Fibroblast of lung (primary cell): ENCODE data around the gene MIEF1. TPM values are rescaled to one million over a fixed set of nuclear protein-coding genes. Genes with fewer than 3 reads are reported as not detected.
A peak's percentile ranks its signal among the peaks of the same experiment; 100 is the strongest.

ENCODE experiments used
- DNase-seq, 2 donors: peaks; one replicate each; pipeline versions ENCODE4 v3.0.0 to v3.0.0-alpha.2; 2010; ENCODE audit warnings: low read depth in 2 of 2
- H2AFZ ChIP-seq: 2 replicates; pipeline ENCODE4 v1.5.1; 2012; ENCODE audit warnings: low read length, control low read depth, inconsistent platforms
- H3K27ac ChIP-seq: 2 replicates; pipeline ENCODE4 v1.5.1; 2011; ENCODE audit warnings: low read length, control low read depth; ENCODE audit not compliant: insufficient read depth
- H3K27me3 ChIP-seq: 2 replicates; pipeline ENCODE4 v1.5.1; 2011; ENCODE audit warnings: mild to moderate bottlenecking, low read length; ENCODE audit not compliant: control insufficient read depth, insufficient read depth
- H3K36me3 ChIP-seq: 2 replicates; pipeline ENCODE4 v1.5.1; 2011; ENCODE audit warnings: low read length; ENCODE audit not compliant: control insufficient read depth, insufficient read depth
- H3K4me1 ChIP-seq: 2 replicates; pipeline ENCODE4 v1.5.1; 2011; ENCODE audit warnings: low read length; ENCODE audit not compliant: control insufficient read depth, insufficient read depth; ENCODE audit errors: extremely low read depth
- H3K4me2 ChIP-seq: 2 replicates; pipeline ENCODE4 v1.5.1; 2011; ENCODE audit warnings: low read length, control low read depth; ENCODE audit not compliant: insufficient read depth; ENCODE audit errors: extremely low read depth
- H3K4me3 ChIP-seq, 4 experiments: fragments of 200-600 bp in 1 of 4; sonication (generic) in 1 of 4; replicated peaks in 1 of 4; 2 replicates each; pipeline ENCODE4 v1.5.1; 2011 to 2016; ENCODE audit warnings: low read length in 4 of 4, low read depth in 3 of 4, mild to moderate bottlenecking in 3 of 4, control low read depth in 2 of 4, inconsistent platforms in 1 of 4, mixed read lengths in 1 of 4; ENCODE audit not compliant: insufficient read depth in 1 of 4; ENCODE audit errors: control extremely low read depth in 1 of 4
- H3K79me2 ChIP-seq: 2 replicates; pipeline ENCODE4 v1.5.1; 2012; ENCODE audit warnings: mild to moderate bottlenecking, low read length, inconsistent platforms; ENCODE audit not compliant: control insufficient read depth, insufficient read depth
- H3K9ac ChIP-seq: 2 replicates; pipeline ENCODE4 v1.5.1; 2011; ENCODE audit warnings: mild to moderate bottlenecking, low read length, control low read depth; ENCODE audit not compliant: insufficient read depth
- H3K9me3 ChIP-seq: 2 replicates; pipeline ENCODE4 v1.5.1; 2012; ENCODE audit warnings: low read depth, low read length; ENCODE audit not compliant: control insufficient read depth, insufficient read depth
- H4K20me1 ChIP-seq: 2 replicates; pipeline ENCODE4 v1.5.1; 2011; ENCODE audit warnings: low read length; ENCODE audit not compliant: control insufficient read depth, insufficient read depth; ENCODE audit errors: extremely low read depth
- EZH2 ChIP-seq: IDR thresholded peaks from 2 replicates; pipeline ENCODE4 v1.5.1; 2012; ENCODE audit warnings: low read length, control low read depth, mild to moderate bottlenecking; ENCODE audit errors: missing control alignments
- polyA plus RNA-seq, 2 donors: library from polyadenylated mRNA; depleted of rRNA in 1 of 2; stranded (reverse) in 1 of 2; unstranded in 1 of 2; fragments of >200 nt; gene quantifications; 2 replicates each; pipeline ENCODE4 v1.2.1, GENCODE V29; 2011 to 2012; ENCODE audit warnings: missing spikeins in 1 of 2
- total RNA-seq: library from RNA; depleted of rRNA; stranded (reverse); fragments of >200 nt; gene quantifications from 2 replicates; pipeline ENCODE4 v1.2.1, GENCODE V29; 2014
- TF ChIP-seq, protein P1 (sequence below), 2 donors: IDR thresholded peaks in 1 of 2; conservative IDR thresholded peaks in 1 of 2; 1 replicate in 1 of 2; 2 replicates in 1 of 2; pipeline ENCODE4 v1.5.1; 2011 to 2012; ENCODE audit warnings: low read length in 2 of 2, control low read depth in 1 of 2, inconsistent platforms in 1 of 2, low read depth in 1 of 2, mild to moderate bottlenecking in 1 of 2

Gene MIEF1
- total and polyA plus RNA-seq, 2 donors (not counting 1 experiment from before 2014, with no cell fraction given): 16.8 to 19.0 TPM

DNA sequence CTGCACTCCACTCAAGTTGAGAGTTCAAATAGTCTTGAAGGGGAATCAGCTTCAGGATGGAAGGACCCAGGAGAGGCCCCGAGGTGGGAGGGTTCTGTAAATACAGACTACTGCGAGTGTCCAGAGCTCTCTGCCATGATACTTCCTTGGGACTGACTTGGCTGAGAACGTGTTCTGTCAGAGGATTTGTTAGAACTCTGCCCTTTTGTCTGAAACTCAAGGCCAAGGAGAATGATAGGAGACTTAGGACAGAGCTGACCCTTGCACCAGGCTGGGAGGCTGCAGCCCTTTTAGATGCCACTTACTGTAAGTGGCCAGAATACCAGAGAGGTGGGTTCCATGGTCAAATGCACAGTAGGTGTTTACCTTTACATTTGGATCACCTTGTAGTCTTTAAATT, 15.4 kb downstream of the MIEF1 start:
- Histone ChIP-seq H3K36me3 (peaks cover 22% of the 10 kb centered on the region), H3K9ac (no peak overlapping the region), H4K20me1 (peaks cover 3% of the 10 kb centered on the region), H2AFZ (no peak overlapping the region), H3K27ac (no peak overlapping the region), H3K4me3 (no peak overlapping the region), H3K4me2 (no peak overlapping the region), H3K79me2 (peaks cover 25% of the 10 kb centered on the region), H3K4me1 (peaks cover 5% of the 10 kb centered on the region), H3K27me3 (no peaks in the 10 kb centered on the region), H3K9me3 (no peaks in the 10 kb centered on the region)
- TF ChIP-seq EZH2: no peak
- TF ChIP-seq, protein P1, sequence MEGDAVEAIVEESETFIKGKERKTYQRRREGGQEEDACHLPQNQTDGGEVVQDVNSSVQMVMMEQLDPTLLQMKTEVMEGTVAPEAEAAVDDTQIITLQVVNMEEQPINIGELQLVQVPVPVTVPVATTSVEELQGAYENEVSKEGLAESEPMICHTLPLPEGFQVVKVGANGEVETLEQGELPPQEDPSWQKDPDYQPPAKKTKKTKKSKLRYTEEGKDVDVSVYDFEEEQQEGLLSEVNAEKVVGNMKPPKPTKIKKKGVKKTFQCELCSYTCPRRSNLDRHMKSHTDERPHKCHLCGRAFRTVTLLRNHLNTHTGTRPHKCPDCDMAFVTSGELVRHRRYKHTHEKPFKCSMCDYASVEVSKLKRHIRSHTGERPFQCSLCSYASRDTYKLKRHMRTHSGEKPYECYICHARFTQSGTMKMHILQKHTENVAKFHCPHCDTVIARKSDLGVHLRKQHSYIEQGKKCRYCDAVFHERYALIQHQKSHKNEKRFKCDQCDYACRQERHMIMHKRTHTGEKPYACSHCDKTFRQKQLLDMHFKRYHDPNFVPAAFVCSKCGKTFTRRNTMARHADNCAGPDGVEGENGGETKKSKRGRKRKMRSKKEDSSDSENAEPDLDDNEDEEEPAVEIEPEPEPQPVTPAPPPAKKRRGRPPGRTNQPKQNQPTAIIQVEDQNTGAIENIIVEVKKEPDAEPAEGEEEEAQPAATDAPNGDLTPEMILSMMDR (conservative IDR thresholded peaks at IDR 0.05 in 1 of 2, IDR thresholded peaks at IDR 0.05 in 1 of 2; ENCODE audit: low read depth in 1 of 2, low read length in 2 of 2): no peak
- no peak for DNase-seq

DNA sequence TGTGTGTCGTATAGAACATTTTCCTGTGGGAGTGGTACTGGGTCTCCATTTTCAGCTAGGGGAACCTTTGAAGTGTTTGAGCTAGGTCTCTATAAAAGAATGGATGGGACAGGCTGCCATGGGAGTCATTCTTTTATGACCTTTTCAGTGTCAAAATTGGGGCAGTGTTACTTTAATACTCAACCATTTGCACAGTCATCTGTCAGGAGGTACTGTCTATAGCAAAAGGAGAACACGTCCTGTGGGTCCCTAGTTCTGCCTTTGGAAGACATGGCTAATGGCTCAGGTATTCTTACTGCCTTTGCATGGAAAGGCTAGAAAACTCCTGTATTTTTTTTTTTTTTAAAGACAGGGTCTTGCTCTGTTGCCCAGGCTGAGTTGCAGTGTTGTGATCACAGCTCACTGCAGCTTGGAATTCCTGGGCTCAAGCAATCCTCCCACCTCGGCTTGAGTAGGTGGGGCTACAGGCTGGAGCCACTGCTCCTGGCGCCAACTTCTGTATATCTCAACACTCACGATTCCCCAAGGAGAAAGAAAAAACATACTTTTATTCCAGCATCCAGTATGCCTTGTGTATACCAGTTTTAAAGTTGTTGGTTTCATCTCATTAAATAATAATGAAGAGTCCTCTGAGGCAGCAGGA, 16.2 kb downstream of the MIEF1 start:
- Histone ChIP-seq H3K27me3 (no peaks in the 10 kb centered on the region), H3K36me3 (peaks cover 25% of the 10 kb centered on the region), H3K4me3 (peak overlapping the region in 2 of 4 experiments; percentile 70 to 99), H3K4me2 (peak overlapping the region; percentile 84), H3K4me1 (peaks cover 5% of the 10 kb centered on the region), H3K79me2 (peaks cover 33% of the 10 kb centered on the region), H3K27ac (no peak overlapping the region), H4K20me1 (peaks cover 3% of the 10 kb centered on the region), H3K9ac (no peak overlapping the region), H3K9me3 (no peaks in the 10 kb centered on the region), H2AFZ (no peak overlapping the region)
- TF ChIP-seq EZH2: no peak
- no peak for DNase-seq

DNA sequence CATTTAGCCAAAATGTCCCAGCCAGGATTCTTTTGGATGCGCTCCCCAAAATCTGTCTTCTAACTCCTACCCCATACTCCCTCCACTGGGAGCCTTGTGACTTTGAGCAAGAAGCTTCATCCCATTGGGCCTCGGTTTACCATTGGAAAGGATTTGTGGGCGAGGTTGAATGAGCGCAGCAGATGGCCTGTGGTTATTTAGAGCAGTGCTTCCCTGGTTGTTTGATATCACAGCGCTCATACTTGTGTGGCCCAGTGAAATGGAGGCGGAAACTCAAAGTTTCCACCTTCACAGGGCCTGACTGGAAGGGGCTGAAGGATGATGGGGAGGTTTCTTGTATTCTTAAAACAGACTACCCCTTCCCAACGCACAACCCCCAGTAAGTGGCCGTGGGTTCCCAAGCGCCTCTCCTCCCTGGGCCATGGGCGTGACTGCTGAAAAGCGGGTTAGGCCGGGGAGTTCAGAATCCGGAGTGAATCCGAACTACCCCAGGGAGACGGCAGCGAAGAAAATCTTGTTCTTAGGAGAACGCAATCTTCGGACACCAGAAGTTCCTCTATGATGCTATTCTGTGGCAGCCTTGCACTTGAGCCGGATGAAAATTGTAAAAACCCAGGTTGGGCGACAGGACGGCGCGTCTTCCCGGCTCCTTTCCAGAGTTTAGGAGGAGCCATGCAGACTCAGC, 17.0 kb downstream of the MIEF1 start:
- peak overlapping the region; percentile 7 for H2AFZ ChIP-seq
- peaks cover 38% of the 10 kb centered on the region for H3K79me2 ChIP-seq
- peak overlapping the region; percentile 84 for H3K4me2 ChIP-seq
- peak overlapping the region; percentile 70 to 99 (median 90) for H3K4me3 ChIP-seq
- TF ChIP-seq EZH2: no peak
- TF ChIP-seq, protein P1 (conservative IDR thresholded peaks at IDR 0.05 in 1 of 2, IDR thresholded peaks at IDR 0.05 in 1 of 2; ENCODE audit: low read depth in 1 of 2, low read length in 2 of 2): no peak
- peak overlapping the region; percentile 99 for H3K9ac ChIP-seq
- peaks cover 5% of the 10 kb centered on the region for H3K4me1 ChIP-seq
- DNase-seq: peak; percentile 46
- peaks cover 23% of the 10 kb centered on the region for H3K36me3 ChIP-seq
- peaks cover 3% of the 10 kb centered on the region for H4K20me1 ChIP-seq
- no peaks in the 10 kb centered on the region for H3K9me3 ChIP-seq
- H3K27me3 ChIP-seq: no peaks in the 10 kb centered on the region
- peak overlapping the region; percentile 98 for H3K27ac ChIP-seq
